ENCODE measurements around the gene GPR153.

GPR153 gene

DNA sequence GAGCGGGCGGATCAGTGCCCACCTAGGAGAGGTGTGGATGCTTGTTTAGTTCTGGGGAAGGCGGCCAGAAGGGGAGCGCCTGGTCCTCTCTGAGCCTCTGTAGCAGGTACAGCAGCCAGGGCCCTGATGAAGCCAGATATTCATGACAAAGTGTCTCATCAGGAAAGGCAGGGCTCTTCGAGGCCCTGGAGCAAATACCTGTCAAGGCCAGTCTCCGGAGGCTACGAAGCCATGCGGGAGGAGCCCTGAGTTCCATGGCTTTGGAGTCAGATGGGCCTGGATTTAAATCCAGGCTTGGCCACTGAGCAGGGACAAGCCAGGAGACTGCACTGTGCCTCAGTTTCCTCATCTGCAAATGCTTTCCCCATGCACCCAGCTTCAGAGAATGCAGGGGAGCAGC lies 25.4 kb upstream of the GPR153 start:
- no peak for DNase-seq

DNA sequence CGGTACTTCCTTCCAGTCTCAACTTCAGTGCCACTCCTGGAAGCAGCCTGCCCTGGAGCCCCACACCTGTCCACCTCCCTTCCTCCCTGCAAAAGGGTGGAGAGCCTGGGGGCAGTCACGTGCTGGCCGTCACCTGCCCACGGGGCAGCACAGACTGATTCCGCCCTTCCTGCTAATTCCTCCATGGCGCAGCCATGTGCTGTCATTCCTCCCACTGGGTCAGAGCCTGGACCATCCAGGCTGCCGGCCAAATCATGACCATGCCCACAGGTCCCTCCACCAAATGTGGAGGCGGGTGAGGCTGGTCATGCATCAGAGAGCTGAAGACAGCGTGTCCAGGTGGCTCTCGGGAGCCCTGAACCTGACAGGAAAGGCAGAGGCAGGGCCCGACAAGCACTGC lies 24.4 kb upstream of the GPR153 start:
- no peak for DNase-seq

DNA sequence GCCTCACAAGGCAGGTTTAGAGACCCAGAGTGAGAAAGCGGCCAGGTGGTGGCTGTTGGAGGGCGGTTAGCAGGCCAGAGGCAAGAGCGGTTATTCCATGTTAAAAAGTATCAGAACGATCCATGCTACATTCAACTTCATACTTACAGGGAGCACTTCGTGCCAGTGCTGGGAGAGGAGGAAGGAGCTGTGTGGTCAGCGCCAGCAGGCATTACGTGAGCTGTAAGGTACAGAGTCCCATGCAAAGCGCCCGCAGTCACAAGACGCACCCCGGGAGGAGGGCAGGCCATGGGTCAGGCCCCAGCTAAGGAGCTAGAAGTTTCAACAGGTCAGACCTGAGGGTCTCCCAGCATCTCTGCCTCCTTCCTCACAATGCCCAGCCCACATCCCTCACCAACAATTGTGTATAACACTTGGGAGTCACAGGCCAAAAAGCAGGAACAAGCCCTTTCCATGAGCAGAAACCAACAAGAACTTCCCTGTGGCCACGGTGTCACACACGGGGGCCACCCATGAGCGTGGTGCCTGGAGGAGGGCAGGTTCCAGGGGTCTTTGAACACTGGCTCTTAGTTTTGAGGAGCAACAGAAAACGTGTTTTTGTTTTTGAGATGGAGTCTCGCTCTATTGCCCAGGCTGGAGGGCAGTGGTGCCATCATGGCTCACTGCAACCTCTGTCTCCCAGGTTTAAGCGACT lies 21.8 kb upstream of the GPR153 start:
- no peak for DNase-seq

DNA sequence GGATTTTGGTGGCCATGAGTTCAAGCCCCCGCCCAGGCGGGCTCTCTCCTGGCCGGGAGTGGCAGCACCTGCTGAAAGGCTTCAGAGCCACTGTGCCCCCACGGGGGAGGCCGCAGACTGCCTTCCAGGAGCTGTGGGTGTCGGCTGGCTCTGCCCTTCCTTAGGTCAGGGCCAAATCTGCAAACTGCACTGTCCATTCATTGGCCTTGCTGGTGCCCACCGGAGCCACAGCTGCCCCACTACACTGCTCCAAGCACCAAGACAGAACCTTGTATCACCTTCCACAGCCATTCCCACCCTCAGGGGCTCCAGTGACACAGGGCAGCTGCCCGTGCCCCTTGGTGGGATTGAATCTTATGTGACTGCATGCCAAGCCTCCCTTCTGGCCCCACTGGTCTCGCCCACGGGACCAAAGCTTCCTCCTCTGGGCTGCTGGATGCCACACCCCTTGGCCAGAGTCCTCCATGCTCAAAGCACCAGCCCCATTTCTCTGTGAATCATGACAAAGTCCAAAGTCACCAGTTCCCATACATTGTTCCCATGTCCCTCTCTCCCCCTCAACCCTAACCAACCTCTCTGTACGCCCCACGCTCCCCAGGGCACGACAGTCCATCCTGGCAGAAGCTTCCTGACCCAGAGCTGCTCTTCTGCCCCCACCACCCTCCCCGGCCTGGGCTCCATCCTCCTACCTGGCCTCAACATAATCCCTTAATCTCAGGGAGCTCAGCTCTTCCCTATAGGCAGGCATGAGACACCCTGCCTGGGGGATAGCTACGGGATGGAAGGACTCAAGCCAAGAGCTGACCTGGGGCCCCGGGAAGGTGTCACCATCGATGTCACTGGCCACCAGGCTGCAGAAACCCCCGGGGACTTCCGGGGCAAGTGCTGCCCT lies 20.9 kb upstream of the GPR153 start:
- DNase-seq = no peak

DNA sequence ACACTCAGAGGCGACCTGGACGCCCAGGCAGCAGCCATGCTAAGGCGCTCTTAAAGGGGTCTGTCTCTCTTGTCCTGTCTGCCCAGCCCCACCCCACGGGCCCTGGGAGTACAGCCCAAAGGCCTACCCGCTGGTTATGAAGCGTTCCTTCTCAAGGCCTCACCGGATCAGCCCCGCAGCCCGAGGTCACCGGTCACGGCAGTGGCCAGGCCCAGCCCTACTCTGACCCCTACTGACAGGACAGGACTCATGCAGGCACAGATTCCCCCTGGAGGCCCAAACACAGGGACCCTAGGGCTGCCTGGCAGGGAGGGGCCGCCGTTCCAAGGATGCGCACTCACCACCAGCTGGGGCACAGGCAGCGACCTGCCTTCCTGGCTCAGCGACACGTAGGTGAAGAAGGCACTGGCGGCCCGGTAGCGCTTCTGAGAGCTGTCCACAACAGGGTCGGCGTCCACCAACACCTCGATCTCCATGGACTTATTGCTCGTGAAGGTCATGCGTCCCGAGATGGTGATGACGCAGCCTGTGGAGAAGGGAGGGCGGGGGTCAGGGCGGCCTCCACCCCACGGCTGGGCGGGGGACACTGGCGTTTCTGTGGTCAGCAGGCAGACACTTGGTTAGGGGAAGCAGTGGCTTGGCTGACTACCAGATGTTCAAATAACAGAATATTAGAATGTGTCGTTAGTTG lies 20.0 kb upstream of the GPR153 start:
- DNase-seq = no peak

DNA sequence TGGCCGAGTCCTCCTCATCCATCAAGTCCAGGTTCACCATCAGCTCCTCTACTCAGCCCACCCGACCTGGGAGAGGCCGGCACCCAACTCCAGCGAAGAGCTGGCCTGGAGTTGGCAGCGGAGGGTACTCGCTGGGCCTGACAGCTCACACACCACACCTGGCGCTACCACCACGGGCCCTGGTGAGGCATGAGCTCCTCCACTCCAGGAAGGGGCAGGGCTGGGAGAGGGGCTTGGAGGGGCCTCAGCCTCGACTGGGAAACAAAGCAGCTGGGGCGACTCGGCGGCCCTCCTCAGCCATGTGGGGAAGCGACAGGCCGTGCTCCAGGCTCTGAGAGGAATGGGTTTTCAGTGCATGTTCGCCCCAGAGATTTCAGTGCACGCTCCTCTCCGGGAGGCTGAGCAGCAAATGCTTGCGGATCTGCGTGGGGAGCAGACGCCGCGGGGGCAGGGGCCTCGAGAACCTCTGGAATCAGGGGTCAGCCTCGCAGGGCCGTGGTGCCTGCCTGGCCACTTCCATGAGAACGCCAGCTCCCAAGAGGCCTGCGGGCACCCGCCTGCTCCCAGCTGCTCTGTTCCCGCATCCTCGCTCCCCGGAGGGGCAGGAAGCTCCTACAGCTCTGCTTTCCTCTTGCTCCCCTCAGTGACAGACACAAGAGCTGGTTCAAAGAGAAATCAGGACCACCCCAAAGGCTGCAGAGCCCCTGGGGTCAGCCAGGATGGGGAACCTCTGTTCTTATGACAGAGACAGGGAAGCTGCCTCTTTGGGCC lies 18.9 kb upstream of the GPR153 start:
- no peak for DNase-seq

DNA sequence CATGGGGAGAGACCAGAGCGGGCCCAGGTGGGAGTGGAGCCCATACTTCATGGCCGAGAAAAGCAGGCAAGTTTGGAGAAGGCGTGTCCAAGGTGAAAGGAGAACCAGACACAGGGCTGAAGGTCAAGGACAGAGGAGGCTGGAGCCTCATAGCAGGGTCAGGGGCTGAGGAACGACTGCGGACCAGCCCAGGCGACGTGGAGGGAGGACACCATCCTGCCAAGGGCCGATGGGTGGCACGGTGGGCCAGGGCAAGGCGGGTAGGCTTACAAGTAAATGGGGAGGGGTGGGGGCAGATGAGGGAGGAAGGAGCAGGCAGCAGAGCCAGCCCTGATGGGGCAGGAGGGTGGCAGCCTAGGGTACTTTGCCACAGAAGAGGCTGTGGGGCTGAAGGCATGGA lies 18.2 kb upstream of the GPR153 start:
- DNase-seq = no peak

DNA sequence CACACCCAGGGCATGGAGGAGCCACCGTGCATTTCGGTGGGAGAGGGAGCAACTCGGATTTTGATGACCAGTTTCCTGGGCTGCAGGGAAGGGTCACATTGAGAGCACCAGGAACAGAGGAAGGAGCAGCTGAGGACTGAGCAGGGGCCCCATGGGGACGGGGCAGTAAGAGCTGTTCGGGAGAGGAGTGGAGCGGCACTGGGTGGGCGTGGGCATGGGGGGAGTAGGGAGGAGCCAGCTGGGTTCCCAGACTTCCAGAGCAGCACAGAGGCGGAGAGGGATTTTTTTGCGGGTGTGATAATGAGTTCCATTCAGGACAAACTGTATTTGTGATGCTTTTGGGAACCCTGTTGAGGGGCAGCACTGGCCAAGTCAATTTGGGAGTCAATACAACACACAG lies 17.4 kb upstream of the GPR153 start:
- DNase-seq = no peak

DNA sequence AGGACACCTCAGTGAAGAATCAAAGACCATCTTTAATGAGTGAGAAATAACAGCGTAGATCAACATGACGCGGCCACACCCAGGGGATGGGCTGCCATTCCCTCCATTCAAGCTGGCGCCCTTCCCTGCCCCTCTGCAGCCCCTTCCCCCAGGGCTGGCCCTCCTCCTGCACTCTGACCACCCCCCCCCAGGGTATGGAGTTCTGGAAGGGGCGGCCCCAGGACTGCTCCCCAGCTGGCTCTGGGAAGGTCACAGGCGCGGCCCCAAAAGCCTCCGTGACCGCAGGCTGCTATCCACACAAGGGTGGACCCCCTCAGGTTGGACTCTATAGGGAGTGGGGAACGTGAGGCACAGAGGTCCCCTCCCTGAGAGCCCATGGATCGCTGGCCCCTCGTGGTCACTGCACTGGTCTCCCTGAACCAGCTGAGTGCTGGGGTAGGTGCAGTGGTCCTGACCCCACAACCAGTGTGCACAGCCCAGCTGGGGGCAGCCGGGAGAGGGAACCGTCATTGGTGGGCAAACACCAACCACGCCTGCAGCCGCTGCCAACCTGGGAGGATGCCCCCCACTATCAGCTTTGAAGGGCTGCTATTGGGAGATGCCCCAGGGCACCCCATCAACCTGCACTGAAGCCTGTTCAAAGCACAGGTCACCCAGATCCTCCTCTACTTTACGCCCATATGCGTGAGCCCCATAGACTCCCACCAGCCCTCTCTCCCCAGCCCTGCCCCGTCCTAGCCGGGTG lies 16.1 kb upstream of the GPR153 start:
- no peak for DNase-seq

DNA sequence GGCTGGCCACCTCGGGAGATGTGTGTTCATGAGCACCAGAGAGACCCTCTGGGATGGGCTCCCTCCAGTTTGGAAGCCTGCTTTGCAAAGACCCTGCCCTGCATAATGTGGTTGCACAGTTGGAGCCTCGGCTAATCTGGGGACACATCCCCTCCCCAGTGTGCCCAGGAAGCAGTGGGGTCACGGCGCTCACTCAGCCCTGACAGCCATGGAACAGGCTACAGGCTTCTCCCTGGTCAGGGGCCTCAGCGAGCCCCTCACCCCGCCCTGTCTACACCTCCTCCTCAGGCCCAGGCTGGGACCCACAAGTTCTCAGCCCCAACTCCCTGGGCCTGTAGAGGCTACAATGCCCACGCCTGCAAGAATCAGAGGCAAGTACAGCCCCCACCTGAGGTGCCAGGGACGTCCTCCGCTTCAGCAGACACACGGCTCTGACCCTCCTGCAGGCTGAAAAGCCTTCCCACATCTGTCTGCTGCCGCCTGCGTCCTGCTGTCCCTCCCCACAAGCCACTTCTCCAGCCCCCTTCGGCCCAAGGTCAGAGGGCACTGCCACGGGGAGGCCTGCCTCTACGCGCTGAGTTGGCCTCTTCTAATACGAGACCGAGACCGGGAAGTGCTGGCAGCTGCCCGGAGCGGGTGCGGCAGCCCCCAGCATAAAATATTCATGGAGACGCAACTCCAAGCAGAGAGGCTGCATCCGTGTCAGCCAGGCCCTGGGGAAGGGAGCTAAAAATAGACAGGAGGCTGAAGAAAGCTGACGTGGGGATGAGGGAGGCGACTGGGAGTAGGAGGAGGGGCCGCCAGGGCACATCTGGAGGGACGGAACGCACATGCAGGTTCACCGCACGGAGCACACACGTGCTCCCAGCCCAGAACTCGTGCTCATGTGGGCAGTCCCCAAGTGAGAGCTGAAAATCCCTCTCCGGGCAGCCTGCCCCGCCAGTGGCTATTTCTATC lies 15.2 kb upstream of the GPR153 start:
- DNase-seq = no peak

DNA sequence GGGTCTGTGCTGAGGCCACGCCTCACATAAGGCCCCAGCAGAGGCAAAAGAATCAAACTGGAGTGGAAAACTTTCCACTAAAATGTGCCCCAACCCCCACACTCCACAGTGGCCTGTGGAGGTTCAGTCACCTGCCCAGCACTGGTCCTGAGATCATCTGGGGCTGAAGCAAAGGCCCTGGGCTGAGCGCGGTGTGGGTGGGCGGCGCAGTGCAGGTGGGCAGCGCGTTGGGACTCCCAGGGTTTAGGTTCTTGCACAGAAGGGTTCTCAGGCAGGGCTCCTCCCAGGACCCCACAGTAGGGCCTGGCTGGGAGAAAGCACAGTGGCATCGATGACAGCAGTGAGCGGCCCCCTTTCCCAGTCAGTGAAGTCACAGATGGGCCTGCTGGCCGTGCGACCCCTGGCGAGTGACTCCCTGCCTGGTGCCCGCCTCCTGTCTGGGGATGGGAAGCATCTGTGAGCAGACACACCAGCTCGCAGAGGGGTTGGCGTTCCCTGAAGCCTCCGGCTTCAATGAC lies 13.8 kb upstream of the GPR153 start:
- no peak for DNase-seq

DNA sequence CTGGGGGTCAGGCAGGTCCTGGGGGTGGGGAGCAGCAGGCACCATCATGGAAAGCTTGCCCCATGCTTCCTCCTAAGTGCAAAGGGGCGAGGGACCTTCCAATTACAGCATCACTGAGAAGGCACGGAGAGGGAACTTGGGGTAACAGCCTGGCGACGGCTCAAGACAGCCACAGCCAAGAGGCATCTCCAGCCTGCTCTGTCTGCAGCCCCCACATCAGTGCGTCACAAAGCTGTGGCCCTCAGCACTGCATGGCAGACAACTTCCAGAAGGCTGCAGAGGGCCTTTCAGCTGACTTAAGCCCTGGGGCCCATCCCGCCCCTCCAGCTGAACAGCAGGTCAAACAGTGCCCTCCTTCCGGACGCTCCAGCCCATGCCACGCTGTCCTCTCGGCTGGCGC lies 13.2 kb upstream of the GPR153 start:
- DNase-seq = no peak

DNA sequence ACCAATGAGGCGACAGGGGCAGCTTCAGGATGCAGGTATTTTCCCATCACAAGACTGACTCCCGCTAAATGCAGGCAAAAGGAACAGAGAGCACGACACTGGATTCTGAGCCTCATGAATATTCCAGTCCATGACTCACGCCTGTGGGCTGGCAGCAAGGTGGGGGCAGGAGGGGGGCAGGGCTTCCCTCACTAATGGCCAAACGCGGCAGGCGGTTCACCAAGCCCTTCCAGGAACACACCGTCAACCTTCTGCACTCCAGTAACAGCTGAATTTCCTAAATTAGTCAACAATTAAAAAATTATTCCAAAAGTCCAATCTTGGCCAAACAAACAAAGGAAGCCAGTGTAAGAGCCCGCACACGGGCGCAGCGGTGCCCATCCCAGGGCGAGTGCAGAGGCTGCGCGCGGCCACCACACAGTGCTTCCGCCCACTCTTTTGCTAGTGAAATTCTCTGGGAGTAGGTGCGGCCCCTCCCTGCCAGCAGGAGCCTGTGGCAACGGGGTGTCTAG lies 12.5 kb upstream of the GPR153 start:
- no peak for DNase-seq

DNA sequence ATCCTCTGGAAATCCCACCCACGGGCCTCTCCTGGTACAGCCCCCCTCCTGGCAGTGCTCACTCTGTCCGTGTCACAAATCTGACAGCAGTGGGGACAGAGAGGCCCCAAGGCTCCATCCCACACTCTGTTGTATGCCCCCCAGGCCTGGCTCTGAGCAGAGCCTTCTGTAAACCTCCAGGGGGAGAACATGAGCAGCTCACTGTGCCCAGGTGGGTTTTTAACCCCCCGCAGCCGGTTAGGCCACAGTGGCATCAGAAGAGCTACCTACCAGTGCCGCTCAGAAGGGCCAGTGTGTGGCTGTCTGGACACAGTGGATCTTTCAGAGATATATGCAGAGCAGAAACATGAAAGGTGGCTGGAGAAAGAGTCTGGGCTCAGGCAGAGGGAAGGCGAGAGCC lies 12.0 kb upstream of the GPR153 start:
- DNase-seq = no peak

DNA sequence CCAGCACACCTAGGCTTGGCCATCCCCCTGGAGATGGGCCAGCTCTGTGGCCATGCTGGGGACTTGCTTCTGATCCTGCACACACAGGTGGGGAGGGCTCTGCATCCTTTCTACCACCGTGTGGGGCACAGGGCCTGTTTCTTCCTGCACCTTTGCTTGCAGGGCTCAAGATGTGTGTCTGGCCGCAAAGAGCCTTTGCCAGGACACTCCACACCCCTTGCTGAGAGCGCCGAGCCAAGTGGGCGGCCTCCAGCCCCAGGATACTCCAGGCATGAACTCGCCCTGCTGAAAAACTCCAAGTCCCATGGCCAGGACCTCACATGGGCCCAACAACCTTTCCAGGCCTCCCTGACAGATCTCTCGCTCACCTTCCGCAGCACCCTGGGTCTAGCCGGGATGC lies 11.6 kb upstream of the GPR153 start:
- no peak for DNase-seq

DNA sequence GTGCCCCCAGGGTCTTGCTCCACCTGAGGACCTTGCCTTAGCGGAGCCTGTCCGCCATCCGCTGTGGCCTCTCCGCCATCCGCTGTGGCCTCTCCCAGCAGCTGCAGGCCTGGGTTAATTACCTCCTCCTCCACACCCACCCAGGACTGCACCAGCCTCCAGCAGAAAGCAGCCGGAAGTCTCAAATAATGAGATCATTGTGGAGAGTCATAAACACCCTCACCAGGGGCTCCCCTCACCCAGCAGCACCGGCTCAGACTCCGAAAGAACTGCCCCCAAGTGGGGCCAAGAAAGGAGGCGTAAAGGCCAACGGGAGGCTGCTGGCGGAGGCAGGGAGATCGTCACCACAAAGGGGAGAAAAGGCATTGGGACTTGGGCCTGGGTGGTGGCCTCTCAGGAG lies 10.7 kb upstream of the GPR153 start:
- no peak for DNase-seq

DNA sequence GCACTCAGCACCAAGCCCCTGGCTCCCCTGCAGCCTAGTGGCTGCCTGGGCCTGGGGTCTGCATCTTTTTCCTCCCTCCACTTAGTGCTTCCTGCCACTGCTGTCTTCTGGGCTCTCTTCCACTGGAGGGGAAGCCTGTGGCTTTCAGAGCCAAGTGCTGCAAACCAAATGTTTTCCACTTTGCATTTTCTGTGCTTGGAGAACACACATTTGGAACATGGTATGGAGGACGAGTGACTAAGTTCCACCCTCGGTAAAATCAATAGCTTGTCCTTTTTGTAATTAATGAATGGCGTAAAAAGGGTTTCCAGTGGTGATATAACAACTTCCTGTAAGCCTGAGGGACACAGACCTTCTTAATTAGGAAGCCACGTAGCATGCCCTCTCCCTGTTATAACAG lies 10.1 kb upstream of the GPR153 start:
- no peak for DNase-seq

DNA sequence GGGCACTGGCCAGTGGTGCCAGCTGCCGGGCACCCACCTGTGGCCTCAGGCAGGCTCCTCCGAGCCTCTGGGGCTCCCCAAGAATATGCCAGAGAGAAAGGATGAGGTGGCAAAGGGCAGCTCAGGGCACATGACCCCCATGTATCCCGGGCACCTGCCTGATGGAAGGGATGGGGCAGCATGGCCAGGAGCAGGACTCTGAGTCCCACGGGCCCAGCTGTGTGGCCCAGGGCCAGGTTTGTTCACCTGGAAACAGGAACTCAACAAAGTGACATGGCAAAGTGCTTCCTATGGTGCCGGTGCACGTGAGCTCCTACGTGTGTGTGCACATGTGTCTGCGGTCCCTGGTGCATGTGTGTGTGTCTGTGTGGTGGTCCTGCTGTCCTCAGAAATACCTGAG lies 9.5 kb upstream of the GPR153 start:
- no peak for DNase-seq

DNA sequence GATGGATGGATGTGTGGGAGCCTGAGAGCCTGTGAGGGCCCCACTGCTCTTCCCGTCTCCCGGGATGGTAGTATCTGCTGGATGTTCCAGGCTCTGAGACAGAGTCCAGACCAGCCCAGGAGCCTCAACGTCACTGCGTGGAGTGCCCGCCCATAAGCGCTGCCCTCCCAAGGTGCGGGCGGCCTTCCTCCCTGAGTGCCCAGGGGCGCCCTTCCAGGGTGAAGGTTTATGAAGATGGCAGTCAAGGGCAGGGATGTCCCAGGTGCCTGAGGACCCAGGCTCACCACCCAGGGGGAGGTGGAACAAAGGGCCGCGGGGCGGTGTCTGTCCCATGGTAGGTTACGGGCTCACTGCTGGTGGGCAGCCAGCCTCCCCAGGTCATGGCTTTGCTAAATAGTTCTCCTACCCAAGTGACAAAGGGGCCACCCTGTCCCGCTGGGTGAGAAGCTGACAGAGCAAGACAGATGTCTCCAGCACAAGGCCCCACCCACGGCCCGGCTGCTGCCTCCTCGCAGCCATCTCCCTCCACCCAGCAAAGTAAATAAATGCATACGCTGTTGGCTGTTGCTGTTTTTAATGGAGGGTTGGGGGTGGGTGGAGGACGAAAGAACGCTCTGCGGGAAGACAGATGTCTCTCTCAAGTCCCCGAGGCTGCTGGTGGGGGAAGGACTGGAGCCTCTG lies 9.0 kb upstream of the GPR153 start:
- DNase-seq = peak; percentile 10

DNA sequence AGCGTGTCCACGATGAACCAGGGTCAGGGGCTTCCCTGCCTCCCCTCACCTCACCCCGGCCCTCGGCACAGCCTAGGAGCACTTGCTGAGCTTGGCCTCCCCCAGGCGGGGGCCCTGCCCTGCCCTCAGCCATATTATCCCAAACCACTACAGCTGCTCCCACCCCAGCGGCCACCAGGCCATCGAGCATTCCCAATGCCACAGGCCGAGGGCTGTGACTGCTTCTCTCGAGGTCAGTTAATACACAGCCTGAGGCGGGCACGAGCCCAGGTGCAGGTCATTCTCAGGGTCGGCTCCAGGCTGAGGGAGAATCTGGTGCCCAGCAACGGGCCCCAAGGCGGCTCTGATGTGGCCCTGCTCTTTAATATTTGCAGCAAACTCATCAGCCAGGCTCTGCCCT lies 8.4 kb upstream of the GPR153 start:
- no peak for DNase-seq
